HUES6 (cell line): ENCODE data around the gene IFNAR2.

Experiments used
- H3K27ac ChIP-seq: 2 replicates; pipeline ENCODE4 v1.7.0; 2013; ENCODE audit warnings: low read depth, mild to moderate bottlenecking, low read length, inconsistent platforms
- H3K27me3 ChIP-seq: 2 replicates; pipeline ENCODE4 v1.6.1; 2013; ENCODE audit warnings: low read length; ENCODE audit not compliant: control insufficient read depth, insufficient read depth
- H3K36me3 ChIP-seq: 2 replicates; pipeline ENCODE4 v1.6.1; 2013; ENCODE audit warnings: low read length; ENCODE audit not compliant: control insufficient read depth, insufficient read depth
- H3K4me1 ChIP-seq: 2 replicates; pipeline ENCODE4 v1.6.1; 2013; ENCODE audit warnings: low read length; ENCODE audit not compliant: control insufficient read depth, insufficient read depth
- H3K4me3 ChIP-seq: 2 replicates; pipeline ENCODE4 v1.5.1; 2013; ENCODE audit warnings: low read depth, low read length
- H3K9ac ChIP-seq: one replicate; pipeline ENCODE4 v1.6.1; 2013; ENCODE audit warnings: mild to moderate bottlenecking, low read length
- H3K9me3 ChIP-seq: 2 replicates; pipeline ENCODE4 v1.6.1; 2013; ENCODE audit warnings: low read depth, low read length; ENCODE audit not compliant: control insufficient read depth, insufficient read depth

The IFNAR2 gene

DNA sequence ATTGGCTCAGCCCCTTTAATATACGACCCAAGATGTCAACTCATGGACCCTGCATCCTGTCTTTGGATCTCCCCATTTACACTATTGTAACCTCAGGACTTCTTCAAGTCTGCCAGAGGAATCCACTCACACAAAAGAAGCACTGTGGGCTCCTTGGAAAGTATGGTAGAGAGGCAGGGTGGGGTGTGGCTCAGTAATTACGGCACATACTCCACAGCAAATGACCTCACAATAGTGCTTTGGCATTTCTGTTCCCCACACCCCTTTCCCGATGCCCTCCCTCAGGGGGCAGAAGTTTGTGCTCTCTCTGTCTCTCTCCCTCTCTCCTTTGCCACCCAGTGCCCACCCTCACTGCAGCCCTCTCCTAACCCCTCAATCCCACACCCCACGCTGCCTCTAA lies 27.8 kb upstream of the IFNAR2 start:
- no peaks in the 10 kb centered on the region for H3K36me3 ChIP-seq
- H3K4me1 ChIP-seq = peaks cover 4% of the 10 kb centered on the region
- H3K27ac ChIP-seq = no peak overlapping the region
- peaks cover 4% of the 10 kb centered on the region; the same call in 1 of the 2 replicates for H3K27me3 ChIP-seq
- H3K4me3 ChIP-seq = no peak overlapping the region
- H3K9ac ChIP-seq = no peak overlapping the region
- no peaks in the 10 kb centered on the region for H3K9me3 ChIP-seq

DNA sequence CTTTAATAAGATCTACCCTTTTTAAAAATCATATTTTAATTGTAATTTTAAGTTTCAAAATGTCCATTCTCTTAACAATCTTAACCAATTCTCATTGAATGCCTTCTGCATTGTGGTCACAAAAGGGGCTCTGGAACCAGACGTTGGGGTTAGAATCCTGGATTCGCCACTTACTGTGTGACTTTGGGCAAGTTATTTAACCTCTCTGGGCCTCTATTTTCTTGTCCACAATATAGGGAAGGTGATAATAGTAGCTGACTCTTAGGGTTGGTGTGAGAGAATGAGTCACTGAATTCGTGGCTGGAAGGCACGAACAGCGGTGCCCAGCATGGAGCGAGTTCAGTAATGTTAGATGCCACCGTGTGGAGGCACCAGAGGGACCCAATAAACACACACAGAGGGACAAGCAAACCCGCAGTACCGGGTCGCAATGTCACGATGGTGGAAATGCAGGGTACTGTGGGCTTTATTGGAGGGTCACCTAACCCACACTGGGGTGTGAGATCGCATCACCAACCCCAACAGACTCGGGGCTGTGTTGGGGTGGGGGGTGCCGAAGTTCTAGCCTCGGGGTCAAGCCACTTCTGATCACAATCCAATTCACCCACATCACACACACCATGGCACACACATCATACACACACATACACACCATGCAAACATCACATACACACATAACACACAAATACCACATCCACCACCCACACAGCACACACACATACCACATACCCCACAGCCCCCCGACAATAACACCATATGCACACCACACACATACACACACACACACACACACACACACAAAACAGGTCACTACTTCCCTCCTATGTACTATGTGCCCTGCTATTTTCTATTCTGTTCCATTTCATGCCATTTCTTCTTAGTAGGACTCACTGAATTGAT lies 27.0 kb upstream of the IFNAR2 start:
- H3K4me1 ChIP-seq = no peaks in the 10 kb centered on the region
- H3K4me3 ChIP-seq = no peak overlapping the region
- H3K27me3 ChIP-seq = peaks cover 3% of the 10 kb centered on the region; the same call in 1 of the 2 replicates
- H3K9me3 ChIP-seq = no peaks in the 10 kb centered on the region
- no peaks in the 10 kb centered on the region for H3K36me3 ChIP-seq
- H3K27ac ChIP-seq = no peak overlapping the region
- H3K9ac ChIP-seq = no peak overlapping the region

DNA sequence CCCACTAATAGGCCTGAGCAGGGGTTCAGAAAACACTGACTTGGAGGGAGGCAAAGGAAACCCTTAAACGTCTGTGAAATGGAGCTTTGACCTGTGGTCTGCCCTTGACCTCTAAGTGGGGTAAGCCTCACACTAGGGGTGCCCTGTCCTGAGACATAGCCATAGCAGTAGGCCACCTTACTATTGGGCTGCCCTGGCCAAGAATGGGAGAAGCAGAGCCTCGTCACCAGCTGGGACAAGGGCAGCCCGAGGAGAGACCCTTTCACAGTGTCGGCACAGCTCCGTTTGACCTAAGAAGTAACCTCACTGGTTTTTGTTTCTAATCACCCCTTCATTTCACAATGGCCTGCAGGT lies 26.4 kb upstream of the IFNAR2 start:
- Histone ChIP-seq H3K36me3 (no peaks in the 10 kb centered on the region), H3K4me3 (no peak overlapping the region), H3K9ac (no peak overlapping the region), H3K9me3 (peaks cover 6% of the 10 kb centered on the region; the same call in 1 of the 2 replicates), H3K27ac (no peak overlapping the region), H3K27me3 (no peaks in the 10 kb centered on the region), H3K4me1 (no peaks in the 10 kb centered on the region)

DNA sequence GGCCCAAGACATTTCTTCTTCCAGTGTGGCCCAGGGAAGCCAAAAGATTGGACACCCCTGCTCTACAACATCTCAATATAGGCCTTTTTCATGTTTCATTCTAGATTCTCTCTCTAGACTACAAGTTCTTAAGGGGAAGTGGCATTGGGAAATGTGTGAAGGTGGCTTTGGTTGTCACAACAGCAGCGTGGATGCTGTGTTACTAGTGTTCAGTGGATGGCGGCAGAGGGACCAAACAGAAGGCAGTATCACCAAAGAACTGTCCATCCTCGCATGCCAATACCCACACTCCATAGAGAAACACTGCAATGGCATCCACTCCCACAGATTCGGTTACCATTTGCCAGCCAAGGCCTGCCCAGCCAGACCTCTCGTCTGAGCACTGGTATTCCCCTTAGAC lies 24.3 kb upstream of the IFNAR2 start:
- no peaks in the 10 kb centered on the region for H3K4me1 ChIP-seq
- peaks cover 10% of the 10 kb centered on the region; the same call in 1 of the 2 replicates for H3K9me3 ChIP-seq
- H3K27ac ChIP-seq = no peak overlapping the region
- H3K4me3 ChIP-seq = no peak overlapping the region
- no peaks in the 10 kb centered on the region for H3K36me3 ChIP-seq
- H3K27me3 ChIP-seq = no peaks in the 10 kb centered on the region
- H3K9ac ChIP-seq = no peak overlapping the region

DNA sequence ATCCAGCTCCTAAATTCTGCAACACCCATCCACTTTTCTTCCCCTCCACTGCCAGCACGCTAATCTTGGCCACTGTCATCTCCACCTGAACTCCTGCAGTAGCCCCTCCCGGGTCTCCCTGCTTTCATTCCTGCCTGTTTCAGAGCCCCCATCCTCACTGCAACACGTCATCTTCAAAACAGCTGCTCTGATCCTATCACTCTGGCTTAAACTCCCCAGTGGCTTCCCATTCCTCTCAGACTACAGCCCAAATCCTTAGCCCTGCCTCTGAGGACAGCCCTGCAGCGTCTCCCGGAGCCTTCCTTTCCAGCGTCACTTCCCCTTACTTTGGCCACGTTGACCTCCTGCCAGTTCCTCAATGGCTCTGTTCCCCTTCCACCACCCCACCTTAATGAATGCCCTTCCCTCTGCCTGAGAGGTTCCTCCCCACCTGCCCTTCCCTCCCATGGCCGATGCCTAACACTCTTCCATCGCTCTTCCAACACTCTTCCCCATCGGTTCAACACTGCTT lies 22.9 kb upstream of the IFNAR2 start:
- Histone ChIP-seq H3K4me3 (no peak overlapping the region), H3K27me3 (no peaks in the 10 kb centered on the region), H3K36me3 (no peaks in the 10 kb centered on the region), H3K9me3 (peaks cover 10% of the 10 kb centered on the region; the same call in 1 of the 2 replicates), H3K27ac (no peak overlapping the region), H3K9ac (no peak overlapping the region), H3K4me1 (no peaks in the 10 kb centered on the region)

DNA sequence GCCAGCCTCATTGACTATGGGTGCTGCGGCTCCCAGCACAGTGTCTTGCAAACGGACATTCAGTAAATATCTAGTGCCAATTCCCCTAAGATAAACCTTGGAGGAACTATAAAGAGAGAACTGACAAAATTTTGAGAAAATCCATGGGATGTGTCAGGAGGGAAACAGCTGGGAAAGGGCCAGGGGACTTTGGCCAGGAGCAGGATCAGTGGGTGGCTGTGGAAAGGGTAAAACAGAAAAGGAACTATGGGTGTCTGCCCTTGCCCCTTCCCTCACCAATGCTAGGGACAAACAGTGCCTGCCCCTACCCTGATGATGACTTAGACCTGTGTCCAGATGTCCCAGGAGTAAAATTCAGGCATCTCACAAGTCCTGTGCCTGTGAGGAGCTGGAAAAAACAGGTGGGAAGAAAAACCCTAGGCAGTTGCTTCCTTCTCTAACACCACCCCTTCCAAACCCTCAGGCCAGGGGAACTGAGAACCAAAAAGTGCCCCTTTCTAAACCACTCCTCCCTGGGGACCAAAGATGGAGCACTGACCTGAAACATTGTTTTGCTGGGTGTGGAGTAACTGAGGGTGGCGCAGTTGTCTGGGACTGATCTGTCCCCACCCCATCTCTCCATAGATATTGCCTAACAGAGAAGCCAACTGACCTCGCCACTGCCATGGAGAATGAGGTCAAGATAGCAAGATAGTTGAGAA lies 22.1 kb upstream of the IFNAR2 start:
- H3K4me3 ChIP-seq = no peak overlapping the region
- no peaks in the 10 kb centered on the region for H3K27me3 ChIP-seq
- H3K9me3 ChIP-seq = peaks cover 10% of the 10 kb centered on the region; the same call in 1 of the 2 replicates
- H3K27ac ChIP-seq = no peak overlapping the region
- H3K36me3 ChIP-seq = no peaks in the 10 kb centered on the region
- H3K4me1 ChIP-seq = 0 out of 2 replicates have a peak, but pooled peaks cover 5% of the 10 kb centered on the region
- no peak overlapping the region for H3K9ac ChIP-seq

DNA sequence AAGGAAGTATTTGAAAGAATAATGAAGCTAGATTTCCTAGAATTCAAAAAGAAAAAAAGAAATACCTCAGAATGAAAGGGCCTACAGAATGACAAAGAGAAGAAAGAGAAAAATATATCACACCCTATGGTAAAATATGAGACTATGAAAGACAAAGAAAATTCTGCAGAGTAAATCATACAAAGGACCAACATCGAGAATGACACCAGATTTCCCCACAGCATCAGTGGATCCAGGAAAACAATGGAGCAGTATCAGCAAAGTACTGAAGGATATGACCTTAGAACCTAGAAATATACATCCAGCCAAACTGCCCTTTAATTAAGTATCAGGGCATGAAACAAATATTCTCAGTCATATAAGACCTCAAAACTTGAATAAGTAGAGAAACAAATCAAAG lies 21.2 kb upstream of the IFNAR2 start:
- H3K9me3 ChIP-seq = peaks cover 10% of the 10 kb centered on the region; the same call in 1 of the 2 replicates
- no peak overlapping the region for H3K27ac ChIP-seq
- no peaks in the 10 kb centered on the region for H3K36me3 ChIP-seq
- H3K4me1 ChIP-seq = 0 out of 2 replicates have a peak, but pooled peaks cover 5% of the 10 kb centered on the region
- no peaks in the 10 kb centered on the region for H3K27me3 ChIP-seq
- no peak overlapping the region for H3K9ac ChIP-seq
- no peak overlapping the region for H3K4me3 ChIP-seq

DNA sequence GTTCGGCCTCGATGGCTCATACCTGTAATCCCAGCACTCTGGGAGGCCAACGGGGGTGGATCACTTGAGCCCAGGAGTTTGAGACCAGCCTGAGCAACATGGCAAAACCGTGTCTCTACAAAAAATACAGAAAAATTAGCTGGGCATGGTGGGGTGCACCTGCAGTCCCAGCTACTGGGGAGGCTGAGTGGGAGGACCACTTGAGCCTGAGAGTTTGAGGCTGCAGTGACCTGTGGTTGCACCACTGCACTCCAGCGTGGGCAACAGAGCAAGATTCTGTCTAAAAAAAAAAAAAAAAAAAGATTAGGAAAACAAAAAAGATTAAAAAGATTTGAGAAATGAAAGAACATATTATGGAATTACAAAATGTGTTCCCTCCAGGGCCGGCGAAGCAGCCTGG lies 18.4 kb upstream of the IFNAR2 start:
- Histone ChIP-seq H3K9me3 (peaks cover 10% of the 10 kb centered on the region; the same call in 1 of the 2 replicates), H3K36me3 (no peaks in the 10 kb centered on the region), H3K4me3 (no peak overlapping the region), H3K9ac (no peak overlapping the region), H3K27ac (no peak overlapping the region), H3K27me3 (no peaks in the 10 kb centered on the region), H3K4me1 (peaks cover 10% of the 10 kb centered on the region)

DNA sequence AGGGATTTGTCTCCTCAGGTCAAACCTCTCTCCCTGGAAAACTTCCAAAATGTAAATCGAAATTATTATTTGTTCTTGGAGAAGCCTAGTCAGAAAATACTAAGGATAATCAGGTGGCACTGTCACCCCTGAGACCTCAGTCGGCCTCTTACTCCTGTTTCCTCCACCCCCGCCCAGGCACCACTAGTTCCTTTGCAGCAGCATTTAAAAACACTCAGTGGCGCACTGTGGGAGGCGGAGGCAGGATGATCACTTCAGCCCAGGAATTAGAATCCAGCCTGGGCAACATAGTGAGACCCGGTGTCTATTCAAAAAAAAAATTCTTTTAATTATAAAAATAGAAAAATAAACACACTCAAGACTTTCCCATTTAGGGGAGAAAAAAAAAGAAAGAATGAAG lies 18.0 kb upstream of the IFNAR2 start:
- H3K27me3 ChIP-seq = no peaks in the 10 kb centered on the region

DNA sequence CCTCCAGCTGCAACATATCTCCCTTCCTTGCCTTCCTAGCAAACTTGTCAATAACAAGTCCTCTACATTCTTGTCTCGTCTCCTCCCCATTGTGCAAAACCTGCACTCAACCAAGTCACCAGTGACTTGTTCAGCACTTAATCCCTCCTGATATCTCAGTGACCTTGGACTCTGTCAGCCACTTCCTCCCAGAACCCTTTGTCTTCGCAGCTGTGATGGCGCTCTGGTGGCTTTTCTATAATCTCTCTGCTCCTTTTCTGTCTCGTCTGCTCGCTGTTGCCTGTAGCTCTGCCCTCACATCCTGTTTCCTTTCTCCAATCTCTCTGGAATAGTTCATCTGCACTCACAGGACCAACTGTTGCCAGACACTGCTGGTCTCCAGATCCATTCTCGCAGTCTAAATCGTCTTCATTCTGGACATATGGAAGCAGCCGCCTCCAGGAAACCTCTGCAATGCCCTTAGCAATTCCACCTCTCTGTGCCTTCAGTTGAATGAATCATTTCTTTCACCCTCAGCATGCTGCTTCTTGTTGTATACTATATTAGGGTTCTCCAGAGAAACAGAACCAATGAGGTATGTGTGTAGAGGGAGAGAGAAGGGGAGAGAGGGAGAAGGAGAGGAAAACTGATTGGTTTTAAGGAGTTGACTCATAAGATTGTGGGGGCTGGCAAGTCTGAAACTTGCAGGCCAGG lies 17.4 kb upstream of the IFNAR2 start:
- peaks cover 20% of the 10 kb centered on the region for H3K4me1 ChIP-seq
- no peak overlapping the region for H3K9ac ChIP-seq
- peaks cover 10% of the 10 kb centered on the region; the same call in 1 of the 2 replicates for H3K9me3 ChIP-seq
- no peaks in the 10 kb centered on the region for H3K27me3 ChIP-seq
- H3K36me3 ChIP-seq = no peaks in the 10 kb centered on the region
- no peak overlapping the region for H3K27ac ChIP-seq
- H3K4me3 ChIP-seq = no peak overlapping the region

More for the DNA sequence above, 18.0 kb upstream of the IFNAR2 start:
- Histone ChIP-seq H3K4me3 (no peak overlapping the region), H3K4me1 (peaks cover 14% of the 10 kb centered on the region), H3K9me3 (peaks cover 10% of the 10 kb centered on the region; the same call in 1 of the 2 replicates), H3K9ac (no peak overlapping the region), H3K36me3 (no peaks in the 10 kb centered on the region), H3K27ac (no peak overlapping the region)
